Smooth muscle cell (in vitro differentiated cells): ENCODE data around the gene DSE. TPM values are rescaled to one million over a fixed set of nuclear protein-coding genes. Genes with fewer than 3 reads are reported as not detected.

Experiments
- DNase-seq: peaks from one replicate; lab custom pipeline; 2025; ENCODE audit not compliant: unreplicated experiment; lab: John Stamatoyannopoulos, UW
- H2AFZ ChIP-seq: fragments of 200-600 bp; sonication (generic); 2 replicates; pipeline ENCODE4 v1.6.0; 2016; ENCODE audit warnings: antibody characterized with exemption, low read depth, mild to moderate bottlenecking
- H3F3A ChIP-seq: fragments of 200-600 bp; sonication (generic); 2 replicates; pipeline ENCODE4 v1.6.0; 2017; ENCODE audit warnings: antibody characterized with exemption, low read depth
- H3K27ac ChIP-seq: fragments of 200-600 bp; sonication (generic); 2 replicates; pipeline ENCODE4 v1.5.1; 2016; ENCODE audit warnings: low read depth, mild to moderate bottlenecking
- H3K27me3 ChIP-seq: fragments of 200-600 bp; sonication (generic); 2 replicates; pipeline ENCODE4 v1.6.1; 2016; ENCODE audit warnings: low read depth, mild to moderate bottlenecking
- H3K36me3 ChIP-seq: fragments of 200-600 bp; sonication (generic); 2 replicates; pipeline ENCODE4 v1.5.1; 2016; ENCODE audit warnings: low read depth
- H3K4me1 ChIP-seq: fragments of 200-600 bp; sonication (generic); 2 replicates; pipeline ENCODE4 v1.5.1; 2016; ENCODE audit warnings: low read depth
- H3K4me2 ChIP-seq: fragments of 200-600 bp; sonication (generic); 2 replicates; pipeline ENCODE4 v1.6.0; 2016; ENCODE audit warnings: mild to moderate bottlenecking
- H3K4me3 ChIP-seq: fragments of 200-600 bp; sonication (generic); 2 replicates; pipeline ENCODE4 v1.5.1; 2016; ENCODE audit warnings: mild to moderate bottlenecking
- H3K79me2 ChIP-seq: fragments of 200-600 bp; sonication (generic); 2 replicates; pipeline ENCODE4 v1.6.0; 2016; ENCODE audit warnings: low read depth, mild to moderate bottlenecking
- H3K9ac ChIP-seq: fragments of 200-600 bp; sonication (generic); 2 replicates; pipeline ENCODE4 v1.6.0; 2016; ENCODE audit warnings: low read depth
- H3K9me3 ChIP-seq: fragments of 200-600 bp; sonication (generic); replicated peaks from 2 replicates; pipeline ENCODE4 v1.5.1; 2016; ENCODE audit warnings: low read depth
- H4K20me1 ChIP-seq: fragments of 200-600 bp; sonication (generic); 2 replicates; pipeline ENCODE4 v1.6.0; 2016; ENCODE audit warnings: low read depth
- WGBS: methylation state at CpG from one replicate; pipeline ENCODE4 v1.1.7; 2016; ENCODE audit warnings: low lambda C conversion rate; 5-methylcytosine and 5-hydroxymethylcytosine counted together
- polyA plus RNA-seq: library from polyadenylated mRNA; unstranded; fragments of >200 nt; fragmentation: Nextera tagmentation; extraction: Ambion mirVana; gene quantifications from 2 replicates; pipeline ENCODE4 v1.2.1, GENCODE V29; 2016
- total RNA-seq: library from RNA; depleted of rRNA; stranded (reverse); fragments of >200 nt; gene quantifications from 2 replicates; pipeline ENCODE4 v1.2.3, GENCODE V29; 2014
- TF ChIP-seq, protein P1 (sequence below): fragments of 200-600 bp; sonication (generic); IDR thresholded peaks from 2 replicates; pipeline ENCODE4 v1.5.1; 2017; ENCODE audit warnings: borderline replicate concordance, mild to moderate bottlenecking, antibody characterized with exemption; ENCODE audit not compliant: insufficient read depth, poor library complexity, severe bottlenecking

DSE gene
- total and polyA plus RNA-seq, 2 experiments from 2014 or later = 38.6 to 76.2 TPM

- Histone ChIP-seq H3K79me2 (peaks cover 70% of the 10 kb centered on the region), H3K4me3 (no peak overlapping the region), H2AFZ (no peak overlapping the region), H3K4me2 (no peak overlapping the region), H3K9ac (no peak overlapping the region), H3K4me1 (peaks cover 48% of the 10 kb centered on the region), H3F3A (peaks cover 33% of the 10 kb centered on the region), H4K20me1 (peaks cover 75% of the 10 kb centered on the region), H3K9me3 (no peaks in the 10 kb centered on the region), H3K36me3 (no peaks in the 10 kb centered on the region), H3K27ac (peak overlapping the region; percentile 79), H3K27me3 (no peaks in the 10 kb centered on the region)
- TF ChIP-seq, protein P1, sequence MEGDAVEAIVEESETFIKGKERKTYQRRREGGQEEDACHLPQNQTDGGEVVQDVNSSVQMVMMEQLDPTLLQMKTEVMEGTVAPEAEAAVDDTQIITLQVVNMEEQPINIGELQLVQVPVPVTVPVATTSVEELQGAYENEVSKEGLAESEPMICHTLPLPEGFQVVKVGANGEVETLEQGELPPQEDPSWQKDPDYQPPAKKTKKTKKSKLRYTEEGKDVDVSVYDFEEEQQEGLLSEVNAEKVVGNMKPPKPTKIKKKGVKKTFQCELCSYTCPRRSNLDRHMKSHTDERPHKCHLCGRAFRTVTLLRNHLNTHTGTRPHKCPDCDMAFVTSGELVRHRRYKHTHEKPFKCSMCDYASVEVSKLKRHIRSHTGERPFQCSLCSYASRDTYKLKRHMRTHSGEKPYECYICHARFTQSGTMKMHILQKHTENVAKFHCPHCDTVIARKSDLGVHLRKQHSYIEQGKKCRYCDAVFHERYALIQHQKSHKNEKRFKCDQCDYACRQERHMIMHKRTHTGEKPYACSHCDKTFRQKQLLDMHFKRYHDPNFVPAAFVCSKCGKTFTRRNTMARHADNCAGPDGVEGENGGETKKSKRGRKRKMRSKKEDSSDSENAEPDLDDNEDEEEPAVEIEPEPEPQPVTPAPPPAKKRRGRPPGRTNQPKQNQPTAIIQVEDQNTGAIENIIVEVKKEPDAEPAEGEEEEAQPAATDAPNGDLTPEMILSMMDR = no peak
- WGBS = 51% methylated on average over 4 of the region's 4 CpGs
- DNase-seq = no peak
These were observed 37.7 kb downstream of the DSE start for GRCh38 chr6:116408491-116408890.

DNA sequence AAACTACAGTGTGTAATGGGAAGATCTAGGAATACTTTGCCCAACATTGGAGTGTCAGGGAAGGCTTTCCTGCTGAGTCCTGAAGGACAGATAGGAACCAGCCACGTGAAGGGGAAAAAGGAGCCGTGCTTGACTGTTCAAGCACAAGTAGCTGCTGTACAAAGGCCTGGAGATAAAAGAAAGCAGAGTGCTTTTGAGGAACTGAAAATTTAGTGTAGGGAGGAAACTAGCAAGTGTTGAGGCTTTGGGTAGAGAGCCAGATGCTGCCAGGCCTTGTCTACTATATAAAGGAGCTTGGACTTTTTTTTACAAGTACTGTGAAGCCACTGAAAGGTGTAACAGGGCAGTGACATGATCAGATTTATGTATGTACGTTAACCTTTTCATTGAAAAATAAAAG is 39.0 kb downstream of the DSE start:
- 55% methylated on average over 3 of the region's 3 CpGs for WGBS
- no peak overlapping the region for H2AFZ ChIP-seq
- no peak overlapping the region for H3K4me2 ChIP-seq
- no peak for DNase-seq
- peaks cover 2% of the 10 kb centered on the region for H3K36me3 ChIP-seq
- H3K79me2 ChIP-seq = peaks cover 73% of the 10 kb centered on the region
- peaks cover 83% of the 10 kb centered on the region for H4K20me1 ChIP-seq
- no peak overlapping the region for H3K9ac ChIP-seq
- H3K27me3 ChIP-seq = no peaks in the 10 kb centered on the region
- H3K9me3 ChIP-seq = no peaks in the 10 kb centered on the region
- peaks cover 23% of the 10 kb centered on the region for H3F3A ChIP-seq
- H3K27ac ChIP-seq = peak overlapping the region; percentile 23
- H3K4me1 ChIP-seq = peaks cover 39% of the 10 kb centered on the region
- TF ChIP-seq, protein P1 = no peak
- H3K4me3 ChIP-seq = no peak overlapping the region

GRCh38 chr6:116411284-116411623 is 40.5 kb downstream of the DSE start:
- H3K79me2 ChIP-seq = peaks cover 87% of the 10 kb centered on the region
- WGBS = 36% methylated on average over 4 of the region's 4 CpGs
- H3K4me2 ChIP-seq = peak overlapping the region; percentile 66
- no peak overlapping the region for H3K9ac ChIP-seq
- no peak for DNase-seq
- H3K9me3 ChIP-seq = no peaks in the 10 kb centered on the region
- H4K20me1 ChIP-seq = peaks cover 88% of the 10 kb centered on the region
- H3F3A ChIP-seq = peaks cover 9% of the 10 kb centered on the region
- TF ChIP-seq, protein P1 = no peak
- no peaks in the 10 kb centered on the region for H3K27me3 ChIP-seq
- H3K27ac ChIP-seq = peak overlapping the region; percentile 36
- no peak overlapping the region for H3K4me3 ChIP-seq
- H2AFZ ChIP-seq = no peak overlapping the region
- H3K4me1 ChIP-seq = peaks cover 32% of the 10 kb centered on the region
- H3K36me3 ChIP-seq = peaks cover 7% of the 10 kb centered on the region

GRCh38 chr6:116412270-116412669 is 41.5 kb downstream of the DSE start:
- H3K27ac ChIP-seq = peak overlapping the region; percentile 36
- TF ChIP-seq, protein P1 = no peak
- H3K9me3 ChIP-seq = no peaks in the 10 kb centered on the region
- no peak for DNase-seq
- H3K9ac ChIP-seq = no peak overlapping the region
- H3F3A ChIP-seq = peaks cover 2% of the 10 kb centered on the region
- peak overlapping the region; percentile 66 for H3K4me2 ChIP-seq
- no peaks in the 10 kb centered on the region for H3K27me3 ChIP-seq
- peaks cover 7% of the 10 kb centered on the region for H3K36me3 ChIP-seq
- H3K4me1 ChIP-seq = peaks cover 24% of the 10 kb centered on the region
- peaks cover 80% of the 10 kb centered on the region for H4K20me1 ChIP-seq
- peaks cover 96% of the 10 kb centered on the region for H3K79me2 ChIP-seq
- no peak overlapping the region for H2AFZ ChIP-seq
- H3K4me3 ChIP-seq = no peak overlapping the region
